NT2/D1 (cell line): ENCODE measurements around the gene GREB1.

Source experiments
- DNase-seq: peaks from one replicate; pipeline ENCODE4 v3.0.0-alpha.2; 2011; ENCODE audit warnings: low read depth, low spot score
- H3K27me3 ChIP-seq: 2 replicates; pipeline ENCODE4 v1.6.0; 2011; ENCODE audit warnings: mild to moderate bottlenecking; ENCODE audit not compliant: insufficient read length, insufficient read depth
- H3K36me3 ChIP-seq: 2 replicates; pipeline ENCODE4 v1.6.1; 2011; ENCODE audit warnings: mild to moderate bottlenecking, low read length, mixed read lengths; ENCODE audit not compliant: insufficient read depth, insufficient read length
- H3K4me1 ChIP-seq: 2 replicates; pipeline ENCODE4 v1.5.1; 2011; ENCODE audit not compliant: insufficient read depth, insufficient read length
- H3K4me3 ChIP-seq: 2 replicates; pipeline ENCODE4 v1.5.1; 2011; ENCODE audit warnings: low read depth; ENCODE audit not compliant: insufficient read length
- H3K9ac ChIP-seq: 2 replicates; pipeline ENCODE4 v1.6.0; 2011; ENCODE audit warnings: low read depth; ENCODE audit not compliant: insufficient read length
- H3K9me3 ChIP-seq: 2 replicates; pipeline ENCODE4 v1.5.1; 2011; ENCODE audit warnings: mild to moderate bottlenecking, low read length; ENCODE audit not compliant: insufficient read depth
- SUZ12 ChIP-seq: IDR thresholded peaks from 2 replicates; pipeline ENCODE4 v1.6.1; 2011; ENCODE audit not compliant: insufficient read length, insufficient read depth; ENCODE audit errors: extremely low read depth
- YY1 ChIP-seq: IDR thresholded peaks from 2 replicates; pipeline ENCODE4 v1.6.1; 2011; ENCODE audit not compliant: insufficient read length, insufficient read depth
- ZNF274 ChIP-seq: IDR thresholded peaks from 2 replicates; pipeline ENCODE4 v1.6.1; 2011; ENCODE audit warnings: mild to moderate bottlenecking, low read depth, low read length

Gene GREB1

GRCh38 chr2:11580697-11581096 is 46.9 kb downstream of the GREB1 start:
- no peaks in the 10 kb centered on the region for H3K27me3 ChIP-seq
- H3K36me3 ChIP-seq = peaks cover 25% of the 10 kb centered on the region
- H3K4me1 ChIP-seq = no peaks in the 10 kb centered on the region
- DNase-seq = no peak
- H3K9me3 ChIP-seq = no peaks in the 10 kb centered on the region
- H3K9ac ChIP-seq = no peak overlapping the region
- H3K4me3 ChIP-seq = no peak overlapping the region
- TF ChIP-seq SUZ12 (no peak), ZNF274 (no peak), YY1 (no peak)

- TF ChIP-seq ZNF274 (no peak), YY1 (no peak), SUZ12 (no peak)
- no peak for DNase-seq
- H3K36me3 ChIP-seq = peaks cover 25% of the 10 kb centered on the region
- no peaks in the 10 kb centered on the region for H3K4me1 ChIP-seq
- no peaks in the 10 kb centered on the region for H3K9me3 ChIP-seq
- H3K9ac ChIP-seq = no peak overlapping the region
- H3K4me3 ChIP-seq = no peak overlapping the region
- H3K27me3 ChIP-seq = no peaks in the 10 kb centered on the region
Observed at GRCh38 chr2:11581124-11581796, 47.4 kb downstream of the GREB1 start.

GRCh38 chr2:11581797-11582611 is 48.2 kb downstream of the GREB1 start:
- no peak for TF ChIP-seq YY1
- TF ChIP-seq SUZ12 = no peak
- no peak for TF ChIP-seq ZNF274
- no peak overlapping the region for H3K4me3 ChIP-seq
- H3K36me3 ChIP-seq = peaks cover 22% of the 10 kb centered on the region
- no peaks in the 10 kb centered on the region for H3K27me3 ChIP-seq
- no peak for DNase-seq
- no peak overlapping the region for H3K9ac ChIP-seq
- no peaks in the 10 kb centered on the region for H3K9me3 ChIP-seq
- no peaks in the 10 kb centered on the region for H3K4me1 ChIP-seq

GRCh38 chr2:11582612-11582861 is 48.7 kb downstream of the GREB1 start:
- no peaks in the 10 kb centered on the region for H3K27me3 ChIP-seq
- H3K4me3 ChIP-seq = no peak overlapping the region
- H3K4me1 ChIP-seq = no peaks in the 10 kb centered on the region
- H3K9me3 ChIP-seq = no peaks in the 10 kb centered on the region
- peaks cover 19% of the 10 kb centered on the region for H3K36me3 ChIP-seq
- no peak for DNase-seq
- TF ChIP-seq SUZ12 = no peak
- no peak for TF ChIP-seq YY1
- no peak for TF ChIP-seq ZNF274
- H3K9ac ChIP-seq = no peak overlapping the region

- Histone ChIP-seq H3K9me3 (no peaks in the 10 kb centered on the region), H3K4me3 (no peak overlapping the region), H3K27me3 (no peaks in the 10 kb centered on the region), H3K9ac (no peak overlapping the region), H3K4me1 (no peaks in the 10 kb centered on the region), H3K36me3 (peaks cover 19% of the 10 kb centered on the region)
- DNase-seq = peak; percentile 51
- TF ChIP-seq ZNF274 (no peak), YY1 (no peak), SUZ12 (no peak)
Observed at GRCh38 chr2:11582862-11583752, 49.3 kb downstream of the GREB1 start.

- Histone ChIP-seq H3K4me1 (no peaks in the 10 kb centered on the region), H3K36me3 (peaks cover 14% of the 10 kb centered on the region), H3K9me3 (no peaks in the 10 kb centered on the region), H3K9ac (no peak overlapping the region), H3K27me3 (no peaks in the 10 kb centered on the region), H3K4me3 (no peak overlapping the region)
- no peak for TF ChIP-seq YY1
- TF ChIP-seq SUZ12 = no peak
- no peak for TF ChIP-seq ZNF274
- DNase-seq = peak; percentile 55
Observed at GRCh38 chr2:11583840-11584524, 50.1 kb downstream of the GREB1 start.
